LNCAP (cell line): ENCODE results near the gene SENP3.

Source experiments
- TF ChIP-seq, protein P1 (sequence below): fragments of 450-650 bp; IDR thresholded peaks from 2 replicates; pipeline ENCODE4 v1.5.1; 2017; ENCODE audit warnings: mild to moderate bottlenecking

The SENP3 gene

DNA sequence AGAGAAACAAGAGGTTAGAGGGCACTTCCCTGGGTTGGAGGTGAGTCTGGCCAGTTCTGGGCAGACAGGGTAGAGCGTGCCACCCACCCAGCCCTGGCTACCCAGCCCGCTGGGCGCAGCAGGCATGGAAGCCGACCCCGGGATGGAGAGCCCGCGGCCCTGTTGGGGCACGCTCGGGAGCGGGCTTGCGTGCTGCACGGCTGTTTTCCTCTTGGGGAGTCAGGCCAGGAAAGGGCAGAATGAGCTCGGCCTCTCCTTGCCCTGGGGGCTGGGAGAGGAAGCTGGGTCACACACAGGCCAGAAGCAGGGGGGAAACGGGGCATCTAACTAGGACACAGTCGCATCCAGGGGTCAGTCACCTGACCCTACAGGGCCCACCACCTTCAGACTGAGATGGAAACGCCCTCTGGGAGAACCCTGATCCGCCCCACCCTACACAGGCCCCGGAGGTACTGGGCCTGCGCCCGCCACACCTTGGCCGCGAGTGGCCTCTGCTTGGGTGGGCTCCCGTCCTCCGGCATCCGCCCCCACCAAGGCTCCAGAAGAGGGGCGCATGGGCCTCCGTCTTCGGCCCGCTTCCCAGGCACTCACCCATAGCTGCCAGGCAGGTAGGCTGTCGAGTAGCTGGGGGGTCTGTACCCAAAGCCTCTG is 27.0 kb downstream of the SENP3 start:
- TF ChIP-seq, protein P1, sequence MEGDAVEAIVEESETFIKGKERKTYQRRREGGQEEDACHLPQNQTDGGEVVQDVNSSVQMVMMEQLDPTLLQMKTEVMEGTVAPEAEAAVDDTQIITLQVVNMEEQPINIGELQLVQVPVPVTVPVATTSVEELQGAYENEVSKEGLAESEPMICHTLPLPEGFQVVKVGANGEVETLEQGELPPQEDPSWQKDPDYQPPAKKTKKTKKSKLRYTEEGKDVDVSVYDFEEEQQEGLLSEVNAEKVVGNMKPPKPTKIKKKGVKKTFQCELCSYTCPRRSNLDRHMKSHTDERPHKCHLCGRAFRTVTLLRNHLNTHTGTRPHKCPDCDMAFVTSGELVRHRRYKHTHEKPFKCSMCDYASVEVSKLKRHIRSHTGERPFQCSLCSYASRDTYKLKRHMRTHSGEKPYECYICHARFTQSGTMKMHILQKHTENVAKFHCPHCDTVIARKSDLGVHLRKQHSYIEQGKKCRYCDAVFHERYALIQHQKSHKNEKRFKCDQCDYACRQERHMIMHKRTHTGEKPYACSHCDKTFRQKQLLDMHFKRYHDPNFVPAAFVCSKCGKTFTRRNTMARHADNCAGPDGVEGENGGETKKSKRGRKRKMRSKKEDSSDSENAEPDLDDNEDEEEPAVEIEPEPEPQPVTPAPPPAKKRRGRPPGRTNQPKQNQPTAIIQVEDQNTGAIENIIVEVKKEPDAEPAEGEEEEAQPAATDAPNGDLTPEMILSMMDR = no peak

DNA sequence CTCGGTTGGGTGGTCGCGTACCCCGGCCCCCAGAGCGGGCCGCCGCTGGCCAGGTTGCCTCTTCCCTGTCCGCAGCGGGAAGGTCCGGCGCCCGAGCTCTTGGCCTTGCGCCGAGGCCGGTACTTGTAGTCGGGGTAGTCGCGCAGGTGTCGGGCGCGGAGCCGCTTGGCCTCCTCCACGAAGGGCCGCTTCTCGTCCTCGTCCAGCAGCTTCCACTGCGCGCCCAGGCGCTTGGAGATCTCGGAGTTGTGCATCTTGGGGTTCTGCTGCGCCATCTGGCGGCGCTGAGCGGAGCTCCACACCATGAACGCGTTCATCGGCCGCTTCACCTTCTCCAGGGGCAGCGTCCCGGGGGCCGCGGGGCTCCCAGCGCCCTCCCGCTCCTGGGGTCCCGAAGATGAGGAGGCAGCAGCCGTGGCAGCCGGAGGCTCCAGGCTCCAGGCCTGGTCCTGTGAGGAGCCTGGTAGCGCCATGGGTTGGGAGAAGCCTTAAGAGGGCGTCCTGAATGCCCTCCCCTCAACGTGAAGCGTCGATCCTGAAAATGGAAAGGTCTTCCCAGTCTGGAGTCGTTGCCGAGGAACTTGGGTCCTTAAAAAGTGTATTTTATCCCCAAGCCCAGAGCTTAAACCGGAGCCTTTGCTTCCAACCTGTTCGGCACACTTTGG is 27.6 kb downstream of the SENP3 start:
- TF ChIP-seq, protein P1 = peak; percentile 49; the same call in 1 of the 2 replicates

DNA sequence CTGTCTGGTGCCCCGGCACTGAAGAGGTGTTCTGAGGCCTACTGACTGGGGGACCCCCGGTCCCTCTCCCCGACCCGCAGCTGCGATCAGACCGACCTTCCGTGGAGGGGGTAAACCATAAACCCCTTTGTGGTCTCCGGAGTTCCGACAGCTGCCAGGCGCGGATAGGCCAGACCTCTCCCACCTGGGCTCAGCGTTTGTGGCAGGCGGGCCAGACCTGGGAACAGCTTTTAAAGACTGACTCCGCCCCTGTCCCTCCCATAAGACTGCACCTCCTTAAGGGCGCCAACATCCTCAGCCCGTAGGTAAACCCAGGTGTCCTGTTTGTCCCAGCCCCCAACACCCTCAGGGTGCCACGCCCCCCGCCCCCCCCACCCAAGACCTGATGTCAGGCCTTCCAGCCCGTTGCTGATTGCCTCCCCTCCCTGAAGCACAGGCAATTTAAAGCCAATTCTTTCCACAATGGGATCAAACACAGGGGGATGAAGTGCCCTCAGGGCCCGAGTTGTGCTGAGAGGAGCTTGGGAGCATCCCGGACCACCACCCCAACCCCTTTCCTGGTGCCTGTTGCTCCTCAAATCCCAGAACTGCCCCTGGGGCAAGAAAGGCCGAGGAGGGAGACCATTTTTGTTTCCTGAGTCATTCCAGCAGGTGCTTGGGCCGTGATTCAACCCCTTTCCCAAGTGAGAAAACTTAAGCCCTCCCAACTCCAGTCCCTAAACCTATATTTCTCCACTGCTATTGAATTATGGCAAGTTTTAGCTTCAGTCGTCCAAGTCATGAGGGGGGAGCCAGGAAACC is 28.4 kb downstream of the SENP3 start, which contains the start of gene SOX15:
Gene SOX15, minus strand, starts transcription at position 204 of the 801 bp plus-strand sequence. CDS start 418 bp downstream, outside the sequence.
- TF ChIP-seq, protein P1 = no peak

DNA sequence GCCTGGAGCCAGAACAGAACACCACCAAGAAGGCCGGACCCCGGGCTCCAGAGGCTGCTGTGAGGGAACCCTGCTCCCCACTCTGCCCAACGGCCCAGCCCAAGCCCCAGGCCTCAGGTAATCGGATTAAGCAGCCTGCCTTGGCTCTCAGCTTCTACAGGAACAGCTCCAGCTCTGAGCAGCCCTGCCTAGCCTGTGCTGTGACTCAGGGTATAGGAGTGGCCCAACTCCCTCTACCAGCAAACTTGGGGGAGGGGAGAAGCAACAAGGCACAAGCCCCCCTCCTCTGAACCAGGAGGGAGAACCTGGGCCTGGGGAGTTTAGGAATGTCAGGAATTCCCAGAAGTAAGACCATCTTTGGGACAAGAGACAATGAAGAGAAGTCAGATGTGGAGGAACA is 29.0 kb downstream of the SENP3 start:
- TF ChIP-seq, protein P1 = no peak

DNA sequence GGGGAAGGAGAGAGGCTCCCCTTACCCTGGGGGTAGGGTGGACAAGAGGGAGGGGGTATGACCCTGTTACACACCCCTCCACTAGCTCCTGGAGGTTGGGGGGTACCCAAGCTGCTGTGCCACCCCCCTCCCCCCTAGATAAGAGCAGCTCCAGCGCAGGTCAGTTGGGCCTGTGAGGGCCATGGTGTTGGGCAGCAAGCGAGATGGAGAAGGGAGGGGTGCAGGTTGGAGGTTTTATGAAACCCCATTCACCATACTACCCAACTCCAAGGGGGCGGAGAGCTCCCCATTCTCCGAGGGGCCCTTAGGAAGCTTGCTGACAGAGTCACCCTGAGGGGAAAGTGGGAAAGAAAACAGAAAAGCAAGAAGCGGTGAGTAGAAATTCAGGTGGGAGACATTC is 29.9 kb downstream of the SENP3 start:
- TF ChIP-seq, protein P1 = no peak

DNA sequence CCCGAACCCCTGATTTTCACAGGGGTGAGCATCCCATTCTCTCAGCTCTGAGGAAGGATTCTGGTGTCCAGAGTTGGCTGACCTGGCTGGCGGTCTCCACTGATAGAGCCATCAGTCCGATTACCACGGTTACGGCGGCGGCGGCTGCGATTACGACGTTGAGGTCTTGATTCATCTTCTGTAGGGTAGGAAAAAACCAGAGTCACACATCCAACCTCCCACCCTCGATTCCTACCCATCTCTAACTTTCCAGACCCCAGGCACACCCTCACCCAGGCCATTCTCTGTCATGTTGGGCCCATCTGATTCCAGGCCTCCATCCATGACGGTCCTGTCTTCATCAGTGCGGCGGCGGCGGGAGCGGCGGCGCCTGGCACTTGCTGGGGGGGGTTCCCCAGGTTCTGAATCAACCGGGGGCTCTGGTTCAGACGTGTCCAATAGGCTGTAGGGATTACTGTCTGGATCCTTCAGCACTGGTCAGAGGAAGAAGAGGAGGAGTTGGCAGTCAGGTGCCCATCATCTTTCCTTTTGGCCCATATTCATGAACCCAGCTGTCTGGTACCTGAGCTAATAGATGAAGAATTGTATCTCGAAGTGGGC is 30.8 kb downstream of the SENP3 start:
- TF ChIP-seq, protein P1 = no peak

DNA sequence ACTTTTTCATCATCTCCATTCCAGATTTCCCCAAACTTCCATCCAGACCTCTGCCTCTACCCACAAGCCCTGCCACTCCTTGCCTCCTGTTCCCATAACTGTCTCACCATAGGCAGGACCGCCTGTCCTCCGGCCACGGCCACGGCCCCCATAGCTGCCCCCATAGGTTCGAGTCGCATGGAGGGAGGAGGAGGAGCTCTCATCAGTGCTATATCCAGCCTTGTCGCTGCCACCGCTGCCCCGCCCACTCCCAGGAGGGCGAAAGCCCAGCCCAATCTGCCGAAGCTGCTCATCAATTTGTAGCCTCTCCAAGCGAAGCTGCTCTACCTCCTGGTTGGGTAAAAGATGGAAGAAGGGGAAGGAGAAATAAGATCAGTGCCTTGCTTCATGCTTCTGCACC is 31.6 kb downstream of the SENP3 start:
- TF ChIP-seq, protein P1 = no peak
